Measurements from ENCODE around the gene PSMG4.
"Not testable (repeated sequence)": the region's sequence is repeated elsewhere in the genome, so short reads cannot be mapped to it uniquely, and the experiment has no call there.

Gene PSMG4

DNA sequence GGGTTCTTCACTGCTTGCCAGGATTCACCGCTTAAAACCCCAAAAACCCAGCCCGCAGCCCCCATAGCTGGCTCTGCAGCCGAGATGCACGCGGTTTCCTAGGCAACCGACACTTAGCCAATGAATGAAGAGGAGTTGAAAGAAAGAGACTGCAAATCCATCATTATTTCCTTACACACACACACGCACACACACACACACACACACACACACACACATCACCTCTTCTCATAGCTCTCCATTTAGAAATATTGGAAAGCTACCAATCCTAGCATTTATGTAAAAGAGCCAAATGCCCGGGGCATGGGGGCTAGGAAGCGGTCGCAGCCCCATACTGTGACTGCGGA is 27.9 kb upstream of the PSMG4 start:
- peak; percentile 67 for DNase-seq

GRCh38 chr6:3231247-3232016 is 27.3 kb upstream of the PSMG4 start:
- DNase-seq: peak; percentile 82

DNA sequence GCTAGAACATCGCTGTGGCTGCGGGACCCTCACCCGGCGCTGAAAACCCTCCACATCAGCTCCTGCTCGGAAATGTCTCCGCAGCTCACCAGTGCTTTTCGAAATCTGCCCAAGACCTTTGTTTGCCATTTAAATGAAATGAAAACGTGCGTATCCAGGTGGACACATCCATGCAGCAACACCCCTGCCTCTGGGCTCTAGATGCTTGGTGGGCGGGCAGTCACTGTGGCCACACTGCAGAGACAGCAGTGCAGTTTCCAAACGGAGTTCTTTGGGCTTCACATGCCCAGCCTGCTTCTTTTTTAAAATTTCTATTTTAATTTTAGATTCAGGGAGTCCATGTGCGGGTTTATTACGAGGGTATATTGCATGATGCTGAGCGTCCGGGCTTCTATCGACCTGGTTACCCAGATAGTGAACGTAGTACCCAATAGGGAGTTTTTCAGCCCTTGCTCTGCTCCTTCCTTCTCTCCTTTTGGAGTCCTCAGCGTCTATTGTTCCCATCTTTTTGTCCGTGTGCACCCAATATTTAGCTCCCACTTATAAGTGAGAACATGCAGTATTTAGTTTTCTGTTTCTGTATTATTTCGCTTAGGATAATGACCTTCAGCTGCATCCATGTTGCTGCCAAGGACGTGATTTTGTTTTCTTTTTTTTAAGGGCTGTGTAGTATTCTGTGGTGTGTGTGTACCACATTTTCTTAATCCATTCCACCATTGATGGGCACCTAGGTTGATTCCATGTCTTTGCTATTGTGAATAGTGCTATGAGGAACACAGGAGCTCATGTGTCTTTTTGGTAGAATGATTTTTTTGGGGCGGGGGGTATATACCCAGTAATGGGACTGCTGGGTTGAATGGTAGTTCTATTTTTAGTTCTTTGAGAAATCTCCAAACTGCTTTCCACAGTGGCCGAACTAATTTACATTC is 26.5 kb upstream of the PSMG4 start:
- no peak for DNase-seq

GRCh38 chr6:3233321-3233720 is 25.4 kb upstream of the PSMG4 start:
- DNase-seq: no peak

DNA sequence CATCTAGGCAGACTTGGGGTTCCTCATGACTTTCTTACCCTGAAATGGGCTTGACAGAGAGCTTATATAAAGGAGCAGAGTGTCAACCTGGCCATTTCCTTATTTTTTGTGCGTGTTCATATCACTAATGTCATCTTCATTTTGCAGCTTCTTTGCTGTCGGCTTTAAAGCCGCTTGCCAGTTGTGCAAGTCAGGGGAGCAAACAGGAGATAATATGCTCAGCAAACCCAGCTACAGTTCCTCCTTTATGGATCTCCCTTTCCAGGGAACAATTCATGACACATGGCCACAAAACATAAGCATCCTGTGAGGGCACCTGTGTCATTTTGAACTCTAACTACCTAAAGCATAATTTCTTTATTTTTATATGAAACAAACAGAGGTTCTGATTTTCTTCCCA is 24.8 kb upstream of the PSMG4 start:
- DNase-seq: no peak

DNA sequence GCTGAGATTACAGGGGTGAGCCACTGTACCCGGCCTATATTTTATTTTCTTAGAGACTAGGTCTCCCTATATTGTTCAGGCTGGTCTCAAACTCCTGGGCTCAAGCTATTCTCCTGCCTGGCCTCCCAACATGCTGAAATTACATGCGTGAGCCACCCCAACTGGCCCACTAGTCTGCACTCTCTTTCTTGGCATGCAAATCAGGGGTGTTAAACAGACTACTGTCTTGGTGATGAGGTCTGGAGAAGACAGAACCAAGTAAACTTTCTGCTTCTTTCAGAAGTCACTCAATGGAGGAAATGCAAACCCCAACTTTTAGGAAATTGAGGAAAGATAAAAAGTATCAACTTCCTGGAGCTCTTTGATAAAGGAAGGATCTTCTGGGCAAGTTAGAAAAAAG is 23.3 kb upstream of the PSMG4 start:
- no peak for DNase-seq

DNA sequence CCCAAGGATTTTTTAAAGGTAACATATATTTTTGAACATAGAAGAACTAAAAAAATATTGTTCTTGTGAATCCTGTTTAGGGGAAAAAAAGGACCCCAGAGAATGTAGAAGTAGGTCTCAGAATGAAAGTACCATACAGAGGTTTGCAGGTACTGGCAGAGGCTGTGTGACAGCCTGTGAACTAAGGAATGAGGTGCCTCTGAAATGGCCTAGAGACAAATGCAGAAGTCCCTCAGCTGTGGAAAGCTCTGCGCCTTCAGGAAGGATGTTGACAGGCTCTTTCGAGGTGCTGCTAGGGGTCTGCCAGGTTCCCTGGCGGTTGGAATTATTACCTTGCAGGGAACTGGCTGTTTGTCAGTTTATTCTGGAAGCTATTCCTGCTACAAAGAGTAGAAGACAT is 22.7 kb upstream of the PSMG4 start:
- DNase-seq: no peak

DNA sequence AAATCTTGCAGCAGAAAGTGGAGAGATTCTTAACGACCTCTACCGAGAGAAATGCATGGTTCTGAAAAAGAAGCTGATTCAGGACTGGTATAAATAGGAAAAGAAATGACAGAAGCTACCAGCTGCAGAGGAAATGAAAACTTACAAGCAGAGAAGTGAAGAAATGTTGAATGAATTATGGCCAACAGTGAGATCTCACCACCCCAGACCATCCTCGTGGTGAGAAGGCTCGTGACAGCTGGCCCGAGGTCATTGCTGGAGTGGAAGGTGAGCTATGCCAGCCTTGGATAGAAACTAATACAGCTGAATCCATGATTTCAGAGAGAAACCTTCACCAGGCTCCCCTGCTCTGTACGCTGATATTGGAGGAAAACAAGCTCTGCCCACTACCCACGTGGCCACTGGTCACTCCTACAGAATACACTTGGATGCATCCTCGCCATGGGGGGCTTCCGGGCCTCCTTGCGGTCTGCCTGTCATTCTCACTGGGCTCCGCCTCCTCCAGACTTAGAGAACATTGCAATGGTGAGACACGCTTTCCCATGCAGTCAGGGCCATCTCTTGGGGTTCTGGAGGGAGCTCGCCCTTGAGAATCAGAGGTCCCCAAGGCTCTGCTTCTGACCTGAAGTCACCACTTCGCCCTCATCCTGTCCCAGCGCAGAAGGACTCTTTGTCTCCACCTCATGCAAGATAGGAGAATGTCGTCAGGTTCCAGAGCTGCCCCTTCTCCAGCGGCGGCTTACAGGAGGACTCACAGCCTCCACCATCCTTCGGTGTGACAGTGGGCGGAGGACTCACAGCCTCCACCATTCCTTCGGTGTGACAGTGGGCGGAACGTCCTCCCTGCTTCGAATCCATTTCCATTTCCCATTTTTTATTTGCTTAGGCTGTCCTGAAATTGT is 20.7 kb upstream of the PSMG4 start:
- peak; percentile 26 for DNase-seq

DNA sequence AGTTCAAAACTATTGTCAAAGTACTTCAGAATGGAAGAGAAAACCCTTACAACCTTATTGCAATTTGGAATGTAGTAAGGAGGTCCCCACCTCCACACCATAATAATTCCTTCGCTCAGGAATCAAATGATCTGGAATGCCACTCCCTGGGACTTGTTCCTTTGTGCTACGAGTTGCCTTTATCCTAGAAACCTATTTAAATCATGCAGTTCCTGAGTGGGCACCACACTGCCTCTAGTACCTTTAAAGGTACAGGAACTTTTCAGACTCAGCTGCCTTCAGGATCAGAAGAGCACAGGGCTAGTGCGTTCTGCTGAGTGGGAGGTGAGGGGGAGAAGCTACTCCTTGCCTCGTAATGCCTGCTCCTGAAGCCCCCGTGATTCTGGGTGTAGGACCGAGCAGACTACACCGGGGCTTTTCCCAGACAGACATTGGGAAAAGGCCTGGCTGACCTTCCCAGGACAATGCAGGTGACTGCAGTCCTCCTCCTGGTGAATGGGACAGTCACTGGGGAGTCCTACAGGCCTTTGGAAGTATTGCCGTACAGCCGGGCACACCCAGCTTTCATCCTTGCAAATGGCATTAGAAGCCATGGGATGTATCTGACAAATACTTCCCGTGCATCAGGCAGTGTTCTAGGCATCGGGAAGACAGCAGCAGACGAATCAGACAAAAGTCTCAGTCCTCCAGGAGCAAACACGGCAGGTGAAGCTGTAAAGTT is 19.5 kb upstream of the PSMG4 start:
- DNase-seq: no peak

GRCh38 chr6:3240595-3240994 is 18.2 kb upstream of the PSMG4 start:
- no peak for DNase-seq

DNA sequence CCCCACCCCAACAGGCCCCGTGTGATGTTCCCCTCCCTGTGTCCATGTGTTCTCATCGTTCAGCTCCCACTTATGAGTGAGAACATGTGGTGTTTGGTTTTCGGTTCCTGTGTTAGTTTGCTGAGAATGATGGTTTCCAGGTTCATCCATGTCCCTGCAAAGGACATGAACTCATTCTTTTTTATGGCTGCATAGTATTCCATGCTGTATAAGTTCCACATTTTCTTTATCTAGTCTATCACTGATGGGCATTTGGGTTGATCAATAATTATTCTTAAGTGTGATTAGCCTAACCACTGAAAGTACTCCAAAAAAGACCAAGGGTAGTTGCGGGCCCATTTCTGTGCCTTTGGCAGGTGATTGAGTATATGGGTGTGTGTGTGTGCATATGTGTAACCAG is 17.0 kb upstream of the PSMG4 start:
- not testable (repeated sequence) for DNase-seq

- DNase-seq: no peak
Observed at GRCh38 chr6:3242768-3243167, 16.0 kb upstream of the PSMG4 start.

DNA sequence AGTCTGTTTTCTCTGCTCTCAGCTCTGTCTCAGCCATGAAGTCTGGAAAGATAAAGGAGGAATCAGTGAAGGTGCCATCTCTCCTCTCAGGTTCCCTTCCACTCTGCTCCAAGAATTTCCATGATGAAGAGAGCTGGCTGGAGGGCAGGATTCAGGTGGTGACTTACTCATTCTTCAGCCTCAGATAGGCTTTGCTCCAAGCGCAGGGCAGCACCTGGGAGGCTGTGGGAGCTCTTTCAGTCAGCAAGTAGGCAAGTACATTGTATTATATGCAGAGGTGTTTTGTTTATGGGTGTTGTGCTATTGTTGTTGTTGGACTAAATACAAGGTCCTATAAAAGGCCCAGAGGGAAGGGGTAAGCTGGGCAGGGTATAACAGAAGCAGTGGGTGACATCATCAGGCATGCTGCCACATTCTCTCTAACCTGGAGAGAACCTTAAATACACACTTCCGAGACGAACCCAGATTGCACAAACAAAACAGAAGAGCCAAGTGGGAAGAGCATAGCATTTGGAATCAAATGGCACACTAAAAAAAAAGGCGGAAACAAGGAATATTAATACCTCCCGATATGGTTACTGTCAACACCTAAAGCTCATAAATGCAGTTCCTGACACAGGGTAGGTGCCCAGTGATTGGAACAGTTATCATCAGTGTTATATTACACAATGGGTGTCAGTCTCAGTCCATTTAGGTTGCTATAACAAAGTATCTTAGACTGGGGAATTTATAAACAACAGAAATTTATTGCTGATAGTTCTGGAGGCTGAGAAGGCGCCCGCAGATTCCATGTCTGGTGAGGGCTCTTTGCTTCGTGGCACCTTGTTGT is 14.5 kb upstream of the PSMG4 start:
- no peak for DNase-seq

- DNase-seq: not testable (repeated sequence)
Observed at GRCh38 chr6:3244832-3245161, 13.9 kb upstream of the PSMG4 start.

- no peak for DNase-seq
Observed at GRCh38 chr6:3245216-3245615, 13.5 kb upstream of the PSMG4 start.

DNA sequence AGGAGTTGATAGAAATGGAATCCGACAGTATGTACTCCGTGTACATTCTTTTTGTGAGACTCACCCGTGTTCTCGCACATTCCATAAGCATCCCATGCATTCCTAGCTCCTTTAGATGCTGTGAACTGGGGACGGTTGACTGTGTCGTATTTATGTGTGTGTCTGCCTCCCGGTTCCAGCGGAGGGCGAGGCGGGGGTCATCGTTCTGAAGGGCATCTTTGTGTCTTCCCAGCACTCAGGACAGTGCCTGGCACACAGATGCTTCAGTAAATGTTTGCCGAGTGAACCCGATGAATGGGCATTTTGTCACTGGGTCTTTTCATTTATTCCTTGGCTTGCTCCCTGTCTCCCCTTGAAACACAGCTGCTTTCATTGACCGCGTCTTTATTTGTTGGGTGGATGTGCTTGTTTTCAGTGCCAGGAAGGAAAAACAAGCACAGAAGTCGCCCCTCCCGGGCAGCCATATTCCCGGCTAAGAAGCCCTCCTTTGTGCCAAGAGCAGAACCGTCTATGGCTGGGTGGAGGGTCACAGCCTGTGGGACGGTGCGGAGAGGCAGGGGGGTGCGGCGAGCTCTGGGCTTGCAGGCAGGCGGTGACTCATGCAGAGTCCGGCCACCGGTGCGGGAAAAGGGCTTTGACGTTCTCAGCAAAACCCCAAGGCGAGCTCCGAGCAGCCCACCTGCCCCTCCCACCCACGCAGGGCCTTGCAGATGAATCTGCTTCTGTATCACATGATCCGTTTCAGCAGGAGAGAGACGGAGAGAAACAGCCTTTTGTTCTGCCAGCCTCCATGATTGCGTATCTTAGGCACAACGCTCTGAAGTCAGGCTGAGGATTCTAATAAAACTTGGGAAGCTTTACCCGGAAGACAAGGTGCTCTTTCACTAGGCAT is 11.2 kb upstream of the PSMG4 start:
- peak; percentile 96 for DNase-seq

DNA sequence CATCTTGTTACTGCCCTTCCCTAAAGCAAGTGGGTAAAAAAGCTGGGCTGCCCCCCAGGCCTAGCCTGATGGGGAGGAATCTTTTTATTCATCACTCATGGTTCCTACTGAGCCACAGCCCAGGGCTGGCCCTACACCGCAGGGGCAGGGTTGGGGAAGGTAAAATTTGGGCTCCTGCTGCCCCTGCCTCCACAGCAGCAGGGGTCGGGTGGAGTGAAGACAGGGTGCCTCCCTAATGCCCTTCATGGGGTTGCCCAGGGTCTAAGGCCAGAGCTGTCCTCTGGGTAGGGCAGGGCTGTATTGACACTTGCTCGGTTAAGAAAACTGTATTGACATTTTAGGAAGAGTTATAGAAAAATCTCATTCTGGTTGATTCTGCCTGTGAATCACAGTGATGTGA is 8.9 kb upstream of the PSMG4 start:
- DNase-seq: no peak

GRCh38 chr6:3250231-3250675 is 8.5 kb upstream of the PSMG4 start:
- no peak for DNase-seq

DNA sequence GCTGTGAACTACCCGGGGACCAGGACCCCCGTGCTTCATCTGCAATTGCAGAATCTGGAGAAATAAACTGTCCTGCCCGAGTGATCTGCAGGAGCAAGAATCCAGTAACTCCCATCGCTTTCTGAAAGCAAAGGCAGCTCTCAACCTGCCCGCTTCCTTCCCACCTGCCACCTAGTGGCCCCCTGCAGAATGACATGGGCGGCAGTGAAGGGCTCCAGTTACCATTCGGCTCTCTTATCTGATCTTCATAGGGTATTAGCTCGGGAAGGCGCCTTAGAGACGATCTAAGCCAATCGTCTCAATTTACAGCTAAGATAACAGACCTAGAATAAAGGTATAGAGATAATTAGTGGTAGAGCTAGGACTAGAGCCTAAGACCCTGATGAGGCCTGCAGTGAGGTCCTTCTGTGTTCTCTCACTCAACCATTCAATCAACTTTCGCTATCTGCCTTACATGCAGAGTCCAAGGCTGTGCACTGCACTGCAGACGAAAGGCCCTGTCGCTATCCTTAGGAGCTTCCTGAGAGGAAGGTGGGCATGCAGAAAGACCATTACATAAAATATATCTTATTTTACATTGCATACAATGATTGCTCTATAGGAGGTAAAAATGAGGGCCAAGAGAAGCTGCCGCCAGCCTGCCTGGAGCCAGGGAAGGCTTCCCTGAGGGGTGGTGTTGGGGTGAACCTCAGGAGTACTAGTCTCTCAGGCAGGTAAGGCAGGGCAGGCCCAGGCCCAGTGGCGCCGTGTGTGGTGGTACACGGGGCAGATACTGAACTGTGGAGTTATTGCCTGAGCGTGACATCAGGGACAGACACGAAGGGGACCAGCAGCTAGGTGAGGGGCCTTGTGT is 7.1 kb upstream of the PSMG4 start:
- DNase-seq: peak; percentile 79

- DNase-seq: no peak
Observed at GRCh38 chr6:3252369-3252768, 6.4 kb upstream of the PSMG4 start.
